Neural cell (in vitro differentiated cells): ENCODE measurements around the gene CFAP43.

Experiments used
- EP300 ChIP-seq: fragments of 450-650 bp; conservative IDR thresholded peaks from 2 replicates; pipeline ENCODE4 v1.6.1; 2014; ENCODE audit warnings: antibody characterized with exemption, mild to moderate bottlenecking, moderate library complexity; ENCODE audit not compliant: poor library complexity, severe bottlenecking
- TAF1 ChIP-seq: IDR thresholded peaks from 2 replicates; pipeline ENCODE4 v1.6.1; 2012; ENCODE audit warnings: low read depth
- TF ChIP-seq, protein P1 (sequence below): fragments of 450-650 bp; IDR thresholded peaks from 2 replicates; pipeline ENCODE4 v1.5.1; 2014; ENCODE audit warnings: antibody characterized with exemption, mild to moderate bottlenecking, moderate library complexity; ENCODE audit not compliant: poor library complexity, severe bottlenecking
- TF ChIP-seq, protein P2 (sequence below): IDR thresholded peaks from 2 replicates; pipeline ENCODE4 v1.6.1; 2012; ENCODE audit warnings: borderline replicate concordance

- TF ChIP-seq TAF1 = no peak
- TF ChIP-seq, protein P1, sequence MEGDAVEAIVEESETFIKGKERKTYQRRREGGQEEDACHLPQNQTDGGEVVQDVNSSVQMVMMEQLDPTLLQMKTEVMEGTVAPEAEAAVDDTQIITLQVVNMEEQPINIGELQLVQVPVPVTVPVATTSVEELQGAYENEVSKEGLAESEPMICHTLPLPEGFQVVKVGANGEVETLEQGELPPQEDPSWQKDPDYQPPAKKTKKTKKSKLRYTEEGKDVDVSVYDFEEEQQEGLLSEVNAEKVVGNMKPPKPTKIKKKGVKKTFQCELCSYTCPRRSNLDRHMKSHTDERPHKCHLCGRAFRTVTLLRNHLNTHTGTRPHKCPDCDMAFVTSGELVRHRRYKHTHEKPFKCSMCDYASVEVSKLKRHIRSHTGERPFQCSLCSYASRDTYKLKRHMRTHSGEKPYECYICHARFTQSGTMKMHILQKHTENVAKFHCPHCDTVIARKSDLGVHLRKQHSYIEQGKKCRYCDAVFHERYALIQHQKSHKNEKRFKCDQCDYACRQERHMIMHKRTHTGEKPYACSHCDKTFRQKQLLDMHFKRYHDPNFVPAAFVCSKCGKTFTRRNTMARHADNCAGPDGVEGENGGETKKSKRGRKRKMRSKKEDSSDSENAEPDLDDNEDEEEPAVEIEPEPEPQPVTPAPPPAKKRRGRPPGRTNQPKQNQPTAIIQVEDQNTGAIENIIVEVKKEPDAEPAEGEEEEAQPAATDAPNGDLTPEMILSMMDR = no peak
- no peak for TF ChIP-seq EP300
- TF ChIP-seq, protein P2, sequence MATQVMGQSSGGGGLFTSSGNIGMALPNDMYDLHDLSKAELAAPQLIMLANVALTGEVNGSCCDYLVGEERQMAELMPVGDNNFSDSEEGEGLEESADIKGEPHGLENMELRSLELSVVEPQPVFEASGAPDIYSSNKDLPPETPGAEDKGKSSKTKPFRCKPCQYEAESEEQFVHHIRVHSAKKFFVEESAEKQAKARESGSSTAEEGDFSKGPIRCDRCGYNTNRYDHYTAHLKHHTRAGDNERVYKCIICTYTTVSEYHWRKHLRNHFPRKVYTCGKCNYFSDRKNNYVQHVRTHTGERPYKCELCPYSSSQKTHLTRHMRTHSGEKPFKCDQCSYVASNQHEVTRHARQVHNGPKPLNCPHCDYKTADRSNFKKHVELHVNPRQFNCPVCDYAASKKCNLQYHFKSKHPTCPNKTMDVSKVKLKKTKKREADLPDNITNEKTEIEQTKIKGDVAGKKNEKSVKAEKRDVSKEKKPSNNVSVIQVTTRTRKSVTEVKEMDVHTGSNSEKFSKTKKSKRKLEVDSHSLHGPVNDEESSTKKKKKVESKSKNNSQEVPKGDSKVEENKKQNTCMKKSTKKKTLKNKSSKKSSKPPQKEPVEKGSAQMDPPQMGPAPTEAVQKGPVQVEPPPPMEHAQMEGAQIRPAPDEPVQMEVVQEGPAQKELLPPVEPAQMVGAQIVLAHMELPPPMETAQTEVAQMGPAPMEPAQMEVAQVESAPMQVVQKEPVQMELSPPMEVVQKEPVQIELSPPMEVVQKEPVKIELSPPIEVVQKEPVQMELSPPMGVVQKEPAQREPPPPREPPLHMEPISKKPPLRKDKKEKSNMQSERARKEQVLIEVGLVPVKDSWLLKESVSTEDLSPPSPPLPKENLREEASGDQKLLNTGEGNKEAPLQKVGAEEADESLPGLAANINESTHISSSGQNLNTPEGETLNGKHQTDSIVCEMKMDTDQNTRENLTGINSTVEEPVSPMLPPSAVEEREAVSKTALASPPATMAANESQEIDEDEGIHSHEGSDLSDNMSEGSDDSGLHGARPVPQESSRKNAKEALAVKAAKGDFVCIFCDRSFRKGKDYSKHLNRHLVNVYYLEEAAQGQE = no peak
Observed at GRCh38 chr10:104197364-104197763, 34.8 kb downstream of the CFAP43 start.
